Measurements from ENCODE around the gene FNDC5. TPM values are rescaled to one million over a fixed set of nuclear protein-coding genes. Genes with fewer than 3 reads are reported as not detected.

The FNDC5 gene
- total and polyA plus RNA-seq, 2 experiments from 2014 or later, result 1.0 to 1.7 TPM

DNA sequence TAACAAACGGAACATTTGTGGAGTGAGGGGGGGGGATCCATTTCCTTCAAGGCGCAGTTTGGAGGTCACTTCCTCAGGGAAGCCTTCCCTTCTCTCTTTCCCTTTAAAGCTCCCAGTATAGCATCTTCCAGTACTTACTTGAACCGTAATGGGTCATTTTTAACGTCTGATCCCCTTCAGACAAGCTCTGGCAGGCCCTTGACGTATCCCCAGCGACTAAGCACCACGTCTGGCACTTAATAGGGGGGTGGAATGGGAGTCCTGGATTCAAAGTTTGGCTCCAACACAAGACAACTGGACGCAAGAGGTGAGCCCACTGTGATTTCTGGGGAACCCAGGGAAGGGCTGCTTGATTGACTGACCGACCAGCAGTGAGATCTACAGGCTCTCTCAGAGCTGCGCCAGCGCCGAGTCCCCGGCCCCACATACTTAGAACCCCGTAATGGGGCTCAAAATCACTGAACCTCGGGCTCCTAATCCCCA is 54.0 kb downstream of the FNDC5 start (continued):
- TF ChIP-seq, protein P1, sequence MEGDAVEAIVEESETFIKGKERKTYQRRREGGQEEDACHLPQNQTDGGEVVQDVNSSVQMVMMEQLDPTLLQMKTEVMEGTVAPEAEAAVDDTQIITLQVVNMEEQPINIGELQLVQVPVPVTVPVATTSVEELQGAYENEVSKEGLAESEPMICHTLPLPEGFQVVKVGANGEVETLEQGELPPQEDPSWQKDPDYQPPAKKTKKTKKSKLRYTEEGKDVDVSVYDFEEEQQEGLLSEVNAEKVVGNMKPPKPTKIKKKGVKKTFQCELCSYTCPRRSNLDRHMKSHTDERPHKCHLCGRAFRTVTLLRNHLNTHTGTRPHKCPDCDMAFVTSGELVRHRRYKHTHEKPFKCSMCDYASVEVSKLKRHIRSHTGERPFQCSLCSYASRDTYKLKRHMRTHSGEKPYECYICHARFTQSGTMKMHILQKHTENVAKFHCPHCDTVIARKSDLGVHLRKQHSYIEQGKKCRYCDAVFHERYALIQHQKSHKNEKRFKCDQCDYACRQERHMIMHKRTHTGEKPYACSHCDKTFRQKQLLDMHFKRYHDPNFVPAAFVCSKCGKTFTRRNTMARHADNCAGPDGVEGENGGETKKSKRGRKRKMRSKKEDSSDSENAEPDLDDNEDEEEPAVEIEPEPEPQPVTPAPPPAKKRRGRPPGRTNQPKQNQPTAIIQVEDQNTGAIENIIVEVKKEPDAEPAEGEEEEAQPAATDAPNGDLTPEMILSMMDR (conservative IDR thresholded peaks at IDR 0.05; ENCODE audit: low read depth in 2 of 2), result no peak

DNA sequence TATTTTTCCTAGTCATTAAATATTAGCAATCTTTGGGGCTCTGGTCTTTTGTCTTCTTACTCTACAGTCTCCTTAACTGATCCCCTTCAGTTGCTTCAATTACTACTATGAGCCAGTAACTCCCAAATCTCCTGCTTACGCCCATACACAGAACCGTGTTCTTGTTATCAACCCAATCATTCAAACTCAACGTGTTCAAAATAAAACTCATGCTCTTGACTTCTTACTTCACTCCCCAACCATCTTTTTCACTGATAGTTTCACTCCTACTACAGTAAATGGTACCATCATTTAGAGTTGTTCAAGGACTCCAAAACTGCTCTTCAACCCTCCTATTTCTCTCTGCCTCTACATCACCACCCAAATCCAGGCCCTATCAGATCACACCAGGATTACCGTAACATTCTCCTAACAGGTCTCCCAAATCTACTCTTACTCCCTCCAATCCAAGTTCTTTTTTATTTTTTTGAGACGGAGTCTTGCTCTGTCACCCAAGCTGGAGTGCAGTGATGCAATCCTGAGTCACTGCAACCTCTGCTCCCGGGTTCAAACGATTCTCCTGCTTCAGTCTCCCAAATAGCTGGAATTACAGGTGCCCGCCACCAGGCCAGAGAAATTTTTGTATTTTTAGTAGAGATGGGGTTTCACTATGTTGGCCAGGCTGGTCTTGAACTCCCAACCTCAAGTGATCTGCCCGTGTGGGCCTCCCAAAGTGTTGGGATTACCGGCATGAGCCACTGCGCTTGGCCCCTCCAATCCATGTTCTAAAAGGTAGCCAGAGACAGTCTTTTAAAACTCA is 56.6 kb downstream of the FNDC5 start:
- peak overlapping the region; percentile 100; the same call in 1 of the 2 replicates for H3K4me3 ChIP-seq
- H4K20me1 ChIP-seq (replicated peaks; ENCODE audit: insufficient read depth), result peaks cover 46% of the 10 kb centered on the region
- peaks cover 47% of the 10 kb centered on the region for H3K4me1 Mint-ChIP-seq

More for the DNA sequence above, 56.6 kb downstream of the FNDC5 start:
- Histone ChIP-seq H3K4me2 (peak overlapping the region; percentile 88; the same call in 1 of the 2 replicates), H3K79me2 (replicated peaks; ENCODE audit: insufficient read depth) (peaks cover 89% of the 10 kb centered on the region), H3K4me1 (ENCODE audit: insufficient read depth) (peaks cover 41% of the 10 kb centered on the region), H3K9me2 (ENCODE audit: insufficient read depth) (no peaks in the 10 kb centered on the region), H3K27ac (ENCODE audit: low read depth) (peak overlapping the region; percentile 65; the same call in 1 of the 2 replicates), H3K27me3 (ENCODE audit: insufficient read depth) (no peaks in the 10 kb centered on the region), H3F3A (replicated peaks; ENCODE audit: low read depth) (peaks cover 8% of the 10 kb centered on the region), H2AFZ (no peak overlapping the region), H3K36me3 (ENCODE audit: insufficient read depth) (peaks cover 36% of the 10 kb centered on the region)
- Mint-ChIP-seq H3K27me3 (ENCODE audit: insufficient read depth, low read depth, poor library complexity) (peaks cover 7% of the 10 kb centered on the region), H3K27ac (peak overlapping the region; percentile 63), H3K36me3 (ENCODE audit: low read depth) (peaks cover 65% of the 10 kb centered on the region), H3K4me3 (peak overlapping the region; percentile 98), H3K9me3 (no peaks in the 10 kb centered on the region)
- TF ChIP-seq, protein P2, sequence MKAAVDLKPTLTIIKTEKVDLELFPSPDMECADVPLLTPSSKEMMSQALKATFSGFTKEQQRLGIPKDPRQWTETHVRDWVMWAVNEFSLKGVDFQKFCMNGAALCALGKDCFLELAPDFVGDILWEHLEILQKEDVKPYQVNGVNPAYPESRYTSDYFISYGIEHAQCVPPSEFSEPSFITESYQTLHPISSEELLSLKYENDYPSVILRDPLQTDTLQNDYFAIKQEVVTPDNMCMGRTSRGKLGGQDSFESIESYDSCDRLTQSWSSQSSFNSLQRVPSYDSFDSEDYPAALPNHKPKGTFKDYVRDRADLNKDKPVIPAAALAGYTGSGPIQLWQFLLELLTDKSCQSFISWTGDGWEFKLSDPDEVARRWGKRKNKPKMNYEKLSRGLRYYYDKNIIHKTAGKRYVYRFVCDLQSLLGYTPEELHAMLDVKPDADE (IDR thresholded peaks at IDR 0.05), result no peak
- TF ChIP-seq POLR2AphosphoS5 (IDR thresholded peaks at IDR 0.05; ENCODE audit: low read depth) (no peak), ZNF114 (CRISPR knock-in tag; IDR thresholded peaks at IDR 0.05) (no peak)
- TF ChIP-seq, protein P1 (conservative IDR thresholded peaks at IDR 0.05; ENCODE audit: low read depth in 2 of 2), result no peak
- ATAC-seq (no peak), DNase-seq (ENCODE audit: low spot score) (no peak)

Other genes starting within 250 kb of the FNDC5 start
- gene ZBTB8OS, start 220.4 kb downstream of the FNDC5 start, total RNA-seq (2014; rRNA removed; shearing (Covaris generic)), result 22.0 and 67.8 TPM in 2 replicates
- 159 and 163 TPM in 2 replicates for gene ZBTB8OS, start 220.4 kb downstream of the FNDC5 start, polyA plus RNA-seq (2016; fragmentation: Nextera tagmentation; extraction: Ambion mirVana)
- 276 and 312 TPM in 2 replicates for gene RBBP4, start 219.7 kb downstream of the FNDC5 start, total RNA-seq (2014; rRNA removed; shearing (Covaris generic))
- 246 and 262 TPM in 2 replicates for gene RBBP4, start 219.7 kb downstream of the FNDC5 start, polyA plus RNA-seq (2016; fragmentation: Nextera tagmentation; extraction: Ambion mirVana)
- not detected in 2 replicates for gene SYNC, start 168.1 kb downstream of the FNDC5 start, total RNA-seq (2014; rRNA removed; shearing (Covaris generic))
- 0.31 TPM in 1 of 2 replicates, not detected in the other for gene SYNC, start 168.1 kb downstream of the FNDC5 start, polyA plus RNA-seq (2016; fragmentation: Nextera tagmentation; extraction: Ambion mirVana)
- gene YARS1, start 53.6 kb downstream of the FNDC5 start, total RNA-seq (2014; rRNA removed; shearing (Covaris generic)), result 158 and 182 TPM in 2 replicates
- gene YARS1, start 53.6 kb downstream of the FNDC5 start, polyA plus RNA-seq (2016; fragmentation: Nextera tagmentation; extraction: Ambion mirVana), result 132 and 134 TPM in 2 replicates
- 60.5 and 65.2 TPM in 2 replicates for gene S100PBP, start 53.3 kb downstream of the FNDC5 start, total RNA-seq (2014; rRNA removed; shearing (Covaris generic))
- gene S100PBP, start 53.3 kb downstream of the FNDC5 start, polyA plus RNA-seq (2016; fragmentation: Nextera tagmentation; extraction: Ambion mirVana), result 21.9 and 30.6 TPM in 2 replicates
- 0.35 and 0.62 TPM in 2 replicates for gene HPCA, start 15.6 kb upstream of the FNDC5 start, total RNA-seq (2014; rRNA removed; shearing (Covaris generic))
- 0.82 and 1.4 TPM in 2 replicates for gene HPCA, start 15.6 kb upstream of the FNDC5 start, polyA plus RNA-seq (2016; fragmentation: Nextera tagmentation; extraction: Ambion mirVana)
- 11.7 and 13.6 TPM in 2 replicates for gene TMEM54, start 30.5 kb upstream of the FNDC5 start, total RNA-seq (2014; rRNA removed; shearing (Covaris generic))
- gene TMEM54, start 30.5 kb upstream of the FNDC5 start, polyA plus RNA-seq (2016; fragmentation: Nextera tagmentation; extraction: Ambion mirVana), result 8.8 and 11.2 TPM in 2 replicates
- gene RNF19B, start 93.9 kb upstream of the FNDC5 start, total RNA-seq (2014; rRNA removed; shearing (Covaris generic)), result 10.6 and 11.9 TPM in 2 replicates
- 2.6 and 2.9 TPM in 2 replicates for gene RNF19B, start 93.9 kb upstream of the FNDC5 start, polyA plus RNA-seq (2016; fragmentation: Nextera tagmentation; extraction: Ambion mirVana)
- 142 and 165 TPM in 2 replicates for gene AK2, start 166.0 kb upstream of the FNDC5 start, total RNA-seq (2014; rRNA removed; shearing (Covaris generic))
- gene AK2, start 166.0 kb upstream of the FNDC5 start, polyA plus RNA-seq (2016; fragmentation: Nextera tagmentation; extraction: Ambion mirVana), result 121 and 125 TPM in 2 replicates
- gene AZIN2, start 210.2 kb upstream of the FNDC5 start, total RNA-seq (2014; rRNA removed; shearing (Covaris generic)), result 1.2 and 1.4 TPM in 2 replicates
- gene AZIN2, start 210.2 kb upstream of the FNDC5 start, polyA plus RNA-seq (2016; fragmentation: Nextera tagmentation; extraction: Ambion mirVana), result 0.28 and 0.37 TPM in 2 replicates

Data from GM23338 (cell line).